ENCODE results near the gene KDM4B.

GRCh38 chr19:5066768-5067167 lies 97.9 kb downstream of the KDM4B start:
- TF ChIP-seq POLR2AphosphoS5 (IDR thresholded peaks at IDR 0.05; ENCODE audit: low read depth, low read length) (no peak), POLR2A (IDR thresholded peaks at IDR 0.05; ENCODE audit: low read depth, low read length) (no peak), TAF1 (IDR thresholded peaks at IDR 0.05; ENCODE audit: borderline replicate concordance, low read depth, low read length) (no peak)

Data from GM12892 (cell line).